Right renal cortex interstitium (tissue), 3 donors: ENCODE results near the gene CAMP. TPM values are rescaled to one million over a fixed set of nuclear protein-coding genes. Genes with fewer than 3 reads are reported as not detected.
"Not testable (repeated sequence)": the region's sequence is repeated elsewhere in the genome, so short reads cannot be mapped to it uniquely, and the experiment has no call there.

Experiments used
- DNase-seq, 3 donors: peaks; one replicate each; pipeline ENCODE4 v3.0.0-alpha.2; 2013; ENCODE audit warnings: low read depth in 3 of 3, low spot score in 2 of 3
- polyA plus RNA-seq, 3 donors: library from polyadenylated mRNA; unstranded; fragments of 120-200 nt; gene quantifications; one replicate each; pipeline ENCODE4 v1.2.1, GENCODE V29; 2013; ENCODE audit not compliant: insufficient read length in 3 of 3

The CAMP gene
- polyA plus RNA-seq, 3 donors = 0.17 to 1.2 (median 0.36) TPM

DNA sequence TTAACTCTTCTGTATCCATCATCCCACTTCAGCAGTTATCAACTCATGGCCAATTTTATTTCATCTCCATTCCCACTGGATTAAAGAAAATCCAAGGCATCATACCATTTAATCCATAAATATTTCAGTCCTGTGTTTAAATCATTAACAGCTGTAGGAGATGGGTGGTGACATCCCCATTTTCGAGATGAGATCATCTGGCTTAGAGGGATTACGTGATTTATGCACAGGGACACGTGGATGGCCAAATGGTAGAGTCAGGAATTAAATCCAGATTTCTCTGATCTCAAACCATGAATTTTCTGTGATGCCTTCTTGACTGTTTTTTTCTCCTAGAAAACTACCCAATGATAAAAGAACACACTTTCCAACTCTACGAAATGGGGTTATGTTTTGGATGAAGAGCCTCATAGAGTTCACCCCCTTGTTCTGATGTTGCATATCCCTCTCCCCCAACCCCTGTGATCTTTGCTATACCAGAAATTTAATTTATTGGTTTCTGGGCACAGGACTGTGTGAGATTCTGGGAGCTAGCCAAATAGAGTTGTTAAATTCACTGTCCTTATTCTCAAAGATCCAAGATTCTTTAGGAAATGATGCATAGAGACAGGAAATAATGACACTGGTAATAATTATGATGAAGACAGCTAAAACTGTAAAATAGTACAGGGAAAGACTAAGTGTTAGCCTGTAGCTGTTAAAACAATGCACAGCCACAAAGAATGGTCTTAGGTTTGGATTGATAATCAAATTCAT is 25.0 kb downstream of the CAMP start:
- no peak for DNase-seq

DNA sequence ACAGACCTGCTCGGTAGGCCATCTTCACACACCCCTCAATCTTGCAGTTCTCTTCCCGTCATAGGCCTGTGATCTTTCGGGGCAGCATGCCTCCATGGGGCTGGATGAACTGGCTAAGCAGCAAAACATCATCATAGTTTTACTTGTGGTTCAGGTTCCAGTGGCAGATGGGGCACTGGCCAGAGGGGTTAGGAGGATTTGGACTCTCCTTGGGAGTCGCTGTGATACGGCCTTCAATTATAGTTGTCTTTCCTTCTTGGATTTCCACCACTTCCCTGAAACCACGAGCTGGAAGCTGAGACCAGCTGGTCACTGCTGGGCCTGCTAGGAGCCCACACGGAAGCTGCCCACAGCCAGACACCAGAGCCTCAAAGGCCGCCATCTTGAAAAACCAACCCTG is 33.3 kb downstream of the CAMP start:
- no peak for DNase-seq

DNA sequence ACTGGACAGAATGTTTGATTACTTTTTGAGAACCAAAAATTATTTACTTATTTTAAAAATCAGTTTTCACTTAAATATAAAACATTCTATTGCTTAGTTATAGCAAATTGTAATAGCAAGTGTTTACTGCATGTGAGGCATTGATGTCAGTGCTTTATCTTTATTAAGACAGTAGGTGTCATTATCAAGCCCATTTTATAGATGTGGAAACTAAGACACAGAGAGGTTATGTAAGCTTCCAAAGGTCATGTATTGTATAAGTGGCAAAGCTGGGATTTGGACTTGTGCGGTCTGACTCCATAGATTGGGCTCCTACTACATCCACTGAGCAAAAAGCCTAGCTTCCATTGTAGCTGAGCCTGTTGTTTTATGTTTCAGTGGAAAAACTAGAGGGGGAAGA is 35.2 kb downstream of the CAMP start:
- DNase-seq = no peak

- no peak for DNase-seq
Measured at GRCh38 chr3:48267782-48268181, 44.5 kb downstream of the CAMP start.

- DNase-seq = peak in 2 of 3 donors; percentile 32 to 33
Measured at GRCh38 chr3:48268381-48268935, 45.2 kb downstream of the CAMP start.

- DNase-seq = no peak
Measured at GRCh38 chr3:48268936-48269561, 45.8 kb downstream of the CAMP start.

GRCh38 chr3:48269592-48269991 is 46.3 kb downstream of the CAMP start:
- no peak for DNase-seq

- DNase-seq = no peak
Measured at GRCh38 chr3:48270306-48270705, 47.0 kb downstream of the CAMP start.

DNA sequence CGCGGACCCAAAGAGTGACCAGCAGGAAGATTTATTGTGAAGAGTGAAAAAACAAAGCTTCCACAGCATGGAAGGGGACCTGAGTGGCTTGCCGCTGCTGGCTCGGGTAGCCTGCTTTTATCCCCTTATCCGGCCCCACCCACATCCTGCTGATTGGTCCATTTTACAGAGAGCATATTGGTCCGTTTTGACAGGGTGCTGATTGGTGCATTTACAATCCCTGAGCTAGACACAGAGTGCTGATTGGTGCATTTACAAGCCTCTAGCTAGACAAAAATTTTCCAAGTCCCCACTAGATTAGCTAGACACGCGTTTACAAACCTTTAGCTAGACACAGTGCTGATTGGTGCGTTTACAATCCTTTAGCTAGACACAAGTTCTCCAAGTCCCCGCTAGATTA is 47.9 kb downstream of the CAMP start:
- not testable (repeated sequence) for DNase-seq

GRCh38 chr3:48271763-48272498 is 48.6 kb downstream of the CAMP start:
- DNase-seq = no peak

- DNase-seq = peak; percentile 49 to 64 (median 62)
Measured at GRCh38 chr3:48273594-48274211, 50.4 kb downstream of the CAMP start.

DNA sequence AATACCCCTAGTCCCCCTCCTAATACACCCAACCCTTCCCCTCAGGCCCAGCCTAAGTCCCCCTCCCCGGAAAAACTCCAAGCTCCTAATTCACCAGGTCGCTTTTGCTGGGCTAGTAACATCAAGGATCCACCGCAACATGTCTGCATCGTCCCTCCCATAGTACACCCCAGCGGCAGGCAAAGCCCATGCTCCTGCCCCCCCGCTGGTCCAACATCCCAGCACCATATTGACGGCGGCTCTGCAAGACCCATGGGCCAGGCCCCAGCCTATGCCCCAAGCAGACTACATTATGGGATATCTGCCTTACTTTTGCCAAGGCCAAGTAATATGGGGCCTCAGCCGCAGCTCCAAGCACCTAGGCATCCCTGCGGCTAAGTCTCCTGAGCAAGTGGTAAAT is 51.2 kb downstream of the CAMP start:
- DNase-seq = no peak

Other genes with a start within 250 kb of the CAMP start
- 100 to 1,000 TPM; 176 to 187 (median 182) TPM for gene MAP4, start 207.1 kb upstream of the CAMP start, polyA plus RNA-seq
- 10 to 100 TPM; 10.5 to 11.6 (median 11.2) TPM for gene CDC25A, start 35.1 kb upstream of the CAMP start, polyA plus RNA-seq
- 10 to 100 TPM; 14.6 to 16.8 (median 15.7) TPM for gene ZNF589, start 17.6 kb downstream of the CAMP start, polyA plus RNA-seq
- gene NME6, start 77.9 kb downstream of the CAMP start, polyA plus RNA-seq = 10 to 100 TPM; 29.0 to 30.2 (median 30.2) TPM
- under 1 TPM in 1 of 3 donors, not detected in 2; 0.37 TPM for gene SPINK8, start 110.2 kb downstream of the CAMP start, polyA plus RNA-seq
- gene FBXW12, start 148.7 kb downstream of the CAMP start, polyA plus RNA-seq = under 1 TPM; 0.33 to 0.50 (median 0.35) TPM
- gene PLXNB1, start 206.6 kb downstream of the CAMP start, polyA plus RNA-seq = 100 to 1,000 TPM; 140 to 172 (median 150) TPM
- 10 to 100 TPM; 26.0 to 33.4 (median 27.2) TPM for gene CCDC51, start 216.6 kb downstream of the CAMP start, polyA plus RNA-seq
- 100 to 1,000 TPM; 284 to 297 (median 286) TPM for gene TMA7, start 216.8 kb downstream of the CAMP start, polyA plus RNA-seq
- gene ATRIP, start 223.2 kb downstream of the CAMP start, polyA plus RNA-seq = 10 to 100 TPM; 13.1 to 13.7 (median 13.4) TPM